NK-92 (cell line): ENCODE results near the gene POLR3B.
"Not testable (repeated sequence)": the region's sequence is repeated elsewhere in the genome, so short reads cannot be mapped to it uniquely, and the experiment has no call there.

ENCODE experiments used
- DNase-seq: peaks from one replicate; lab custom pipeline; 2025; ENCODE audit not compliant: unreplicated experiment; lab: John Stamatoyannopoulos, UW

The POLR3B gene

DNA sequence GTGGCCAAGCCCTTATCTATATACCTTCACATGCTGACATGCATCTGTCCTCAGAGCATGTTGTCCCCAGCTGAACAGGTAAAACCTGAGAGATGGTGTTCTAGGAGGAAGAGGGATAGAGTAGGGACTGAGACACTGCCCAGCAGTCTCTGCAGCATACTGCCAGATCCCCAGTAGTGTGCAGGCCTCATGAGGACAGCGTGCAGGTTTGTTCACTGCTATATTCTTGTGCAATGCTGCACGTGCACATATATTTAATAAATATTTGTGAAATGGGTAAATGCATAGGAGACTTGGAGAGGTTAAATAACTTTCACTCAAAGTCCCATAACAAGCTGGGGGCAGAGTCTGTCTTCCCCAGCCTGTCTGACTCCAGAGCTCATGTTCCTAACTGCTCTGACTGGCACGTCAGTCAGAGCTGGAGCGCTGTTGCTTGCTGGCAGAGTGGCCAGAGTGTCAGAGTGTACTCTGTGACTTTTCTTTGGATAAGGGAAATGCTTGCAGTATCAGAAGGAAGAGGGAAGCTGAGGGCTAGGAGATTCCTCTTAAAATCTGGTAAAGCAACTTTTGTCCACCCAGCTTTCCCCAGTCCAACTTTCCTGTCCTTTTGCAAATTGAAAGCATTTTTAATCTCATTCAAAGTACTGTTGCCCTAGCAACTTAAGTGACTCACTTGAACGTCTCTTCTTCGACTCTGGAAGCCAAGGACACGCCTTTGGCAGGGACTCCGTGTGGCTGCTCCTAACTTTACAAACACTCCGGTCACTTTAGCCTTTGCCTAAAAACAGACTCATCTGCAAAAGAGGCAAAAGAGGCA lies 14.9 kb upstream of the POLR3B start:
- DNase-seq: no peak

DNA sequence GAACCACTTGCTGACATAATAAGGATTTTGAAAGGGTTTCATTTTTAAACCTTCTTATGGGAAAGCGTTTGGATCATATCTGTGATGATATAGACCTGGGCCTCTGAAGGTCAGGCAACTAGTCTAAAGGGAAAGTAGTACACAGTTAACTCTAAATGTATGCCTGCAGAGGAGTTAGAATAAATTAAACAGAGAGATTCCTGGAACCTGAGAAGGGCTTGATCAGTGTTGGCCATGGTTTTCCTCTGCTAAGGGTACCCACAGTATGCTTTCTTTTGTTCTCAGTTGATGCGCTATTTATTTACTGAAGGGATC lies 14.4 kb upstream of the POLR3B start:
- no peak for DNase-seq

GRCh38 chr12:106344131-106344530 lies 13.4 kb upstream of the POLR3B start:
- no peak for DNase-seq

DNA sequence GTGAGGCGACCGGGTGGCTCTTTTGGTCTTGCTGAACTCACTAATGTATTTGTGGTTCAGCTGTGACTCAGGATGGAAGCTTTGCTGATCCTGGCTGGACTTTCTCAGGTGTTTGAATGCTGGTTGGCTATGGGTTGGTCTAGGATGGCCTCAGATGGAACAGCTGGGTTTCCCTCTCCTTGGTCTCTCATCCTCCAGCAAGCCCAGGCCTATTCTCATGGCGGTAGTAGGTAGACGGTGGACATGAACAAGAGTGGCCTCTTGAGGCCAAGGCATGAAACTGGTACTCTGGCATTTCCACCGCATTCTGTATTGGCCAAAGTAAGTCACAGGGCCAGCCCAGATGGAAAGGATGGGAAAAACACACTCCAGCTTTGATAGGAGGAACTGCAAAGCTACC lies 11.8 kb upstream of the POLR3B start:
- no peak for DNase-seq

DNA sequence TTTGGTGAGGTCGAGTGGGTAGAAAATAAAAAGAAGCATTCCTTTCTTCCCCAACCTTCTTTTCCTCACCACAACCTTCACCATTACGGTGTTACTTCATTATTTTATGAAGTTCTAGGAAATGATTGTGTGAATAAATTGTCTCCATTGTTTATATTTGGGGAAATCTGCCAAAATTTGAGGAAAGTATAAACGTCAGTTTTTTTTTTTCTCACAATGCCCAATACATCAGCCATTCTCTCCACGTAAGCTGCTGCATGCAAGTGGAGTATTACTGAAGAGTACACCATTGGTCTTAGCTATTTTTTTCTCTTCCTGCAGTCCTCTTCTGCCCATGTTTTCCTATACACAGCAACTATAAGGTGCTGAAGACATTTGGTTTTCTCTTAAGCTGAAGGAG lies 9.1 kb upstream of the POLR3B start:
- DNase-seq: no peak

- no peak for DNase-seq
Observed at GRCh38 chr12:106353175-106353574, 4.4 kb upstream of the POLR3B start.

DNA sequence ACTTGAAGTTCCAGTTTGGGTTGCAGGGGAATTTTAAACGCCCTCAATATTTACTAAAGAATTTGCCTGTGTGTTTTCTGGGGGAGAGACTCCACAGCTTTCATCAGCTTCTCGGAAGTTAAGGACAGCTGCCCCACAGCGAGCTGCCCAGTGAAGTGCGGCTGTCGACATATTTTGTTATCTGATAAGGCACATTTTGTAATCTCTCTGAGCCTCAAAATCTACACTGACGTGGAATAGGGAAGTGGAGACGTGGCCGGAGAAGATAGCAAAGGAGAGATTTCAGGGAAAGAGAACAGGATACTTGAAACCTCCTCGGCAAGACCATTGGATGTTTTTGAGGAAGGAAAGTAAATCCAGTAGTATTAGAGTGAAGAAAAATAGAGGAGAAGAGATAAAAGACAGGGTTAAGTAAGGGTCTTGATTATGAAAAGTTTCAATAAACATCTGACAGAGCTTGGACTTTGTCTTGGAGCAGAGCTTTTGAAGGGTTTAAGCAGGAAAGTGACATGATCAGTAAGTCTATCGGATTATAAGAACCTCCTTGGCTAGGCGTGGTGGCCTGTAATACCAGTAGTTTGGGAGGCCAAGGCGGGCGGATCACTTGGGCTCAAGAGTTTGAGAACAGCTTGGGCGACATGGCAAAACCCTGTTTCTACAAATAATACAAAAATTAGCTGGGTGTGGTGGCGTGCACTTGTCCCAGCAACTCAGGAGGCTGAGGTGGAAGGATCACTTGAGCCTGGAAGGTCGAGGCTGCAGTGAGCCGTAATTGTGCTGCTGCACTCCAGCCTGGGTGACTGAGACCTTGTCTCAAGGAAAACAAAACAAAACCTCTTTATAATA lies 1.1 kb downstream of the POLR3B start:
- no peak for DNase-seq

DNA sequence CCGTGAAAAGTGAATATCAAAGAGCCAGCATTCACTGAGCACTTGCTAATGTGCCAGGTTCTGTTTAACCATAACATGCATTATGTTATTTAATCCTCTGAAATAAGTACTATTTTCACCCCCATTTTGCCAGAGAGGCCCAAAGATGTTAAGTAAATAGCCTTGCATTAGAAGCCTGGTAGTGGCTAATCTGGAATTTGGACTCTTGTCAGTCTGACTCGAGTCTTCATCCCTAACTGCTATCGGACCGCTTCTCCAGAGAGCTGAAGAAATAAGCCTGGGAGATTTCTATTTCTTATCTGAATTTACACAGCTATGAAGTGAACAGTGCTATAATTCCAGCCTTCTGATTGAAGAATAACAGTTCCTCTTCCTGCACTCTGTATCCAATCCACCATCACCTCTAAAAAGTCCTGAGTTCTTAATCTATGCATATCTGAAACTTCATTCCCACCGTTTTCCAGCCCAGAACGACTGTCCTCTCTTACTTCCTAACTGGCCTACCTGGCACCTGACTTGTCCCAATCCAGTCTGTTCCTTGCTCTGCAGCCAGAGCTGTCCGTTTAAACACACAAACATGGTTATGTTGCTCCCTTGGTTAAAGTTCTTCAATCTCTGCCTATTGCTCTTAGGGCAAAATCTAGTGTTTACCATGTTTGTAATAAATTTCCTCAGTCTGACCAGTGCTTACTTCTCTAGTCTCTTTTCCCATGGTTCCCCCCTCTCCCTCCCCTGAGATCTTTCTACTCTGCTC lies 2.3 kb downstream of the POLR3B start:
- DNase-seq: no peak

- no peak for DNase-seq
Observed at GRCh38 chr12:106360400-106360994, 2.9 kb downstream of the POLR3B start.

- no peak for DNase-seq
Observed at GRCh38 chr12:106362971-106363370, 5.4 kb downstream of the POLR3B start.

GRCh38 chr12:106364261-106364660 lies 6.7 kb downstream of the POLR3B start:
- DNase-seq: no peak

- DNase-seq: no peak
Observed at GRCh38 chr12:106369624-106370346, 12.2 kb downstream of the POLR3B start.

DNA sequence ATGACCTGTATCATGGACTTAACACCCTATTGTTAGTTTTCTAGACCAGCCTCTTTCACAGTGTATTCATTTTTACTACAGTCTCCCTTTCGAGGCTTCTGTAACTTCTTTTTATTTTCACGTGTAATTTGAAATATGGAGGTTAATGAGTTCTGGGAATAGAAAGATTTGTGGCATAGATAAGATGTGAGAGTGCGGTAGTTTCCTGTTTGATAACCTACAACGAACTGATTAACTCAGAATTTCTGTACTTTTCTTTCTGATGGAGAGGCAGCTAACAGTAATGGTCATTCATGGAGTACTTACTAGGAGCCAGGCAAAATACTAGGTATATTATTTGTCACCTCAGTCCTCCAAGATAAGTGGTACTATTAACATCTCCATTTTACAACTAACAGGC lies 21.2 kb downstream of the POLR3B start:
- DNase-seq: no peak

DNA sequence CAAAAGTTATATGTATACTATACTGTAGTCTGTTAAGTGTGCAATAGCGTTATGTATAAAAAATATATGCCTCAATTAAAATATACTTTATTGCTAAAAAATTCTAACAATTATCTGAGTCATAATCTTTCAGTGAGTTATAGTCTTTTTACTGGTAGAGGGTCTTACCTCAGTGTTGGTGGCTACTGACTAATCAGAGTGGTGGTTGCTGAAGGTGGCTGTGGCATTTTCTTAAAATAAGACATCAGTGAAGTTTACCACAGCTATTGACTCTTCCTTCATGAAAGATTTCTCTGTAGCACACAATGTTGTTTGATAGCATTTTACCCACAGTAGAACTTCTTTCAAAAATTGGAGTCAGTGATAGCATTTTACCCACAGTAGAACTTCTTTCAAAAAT lies 23.4 kb downstream of the POLR3B start:
- no peak for DNase-seq

DNA sequence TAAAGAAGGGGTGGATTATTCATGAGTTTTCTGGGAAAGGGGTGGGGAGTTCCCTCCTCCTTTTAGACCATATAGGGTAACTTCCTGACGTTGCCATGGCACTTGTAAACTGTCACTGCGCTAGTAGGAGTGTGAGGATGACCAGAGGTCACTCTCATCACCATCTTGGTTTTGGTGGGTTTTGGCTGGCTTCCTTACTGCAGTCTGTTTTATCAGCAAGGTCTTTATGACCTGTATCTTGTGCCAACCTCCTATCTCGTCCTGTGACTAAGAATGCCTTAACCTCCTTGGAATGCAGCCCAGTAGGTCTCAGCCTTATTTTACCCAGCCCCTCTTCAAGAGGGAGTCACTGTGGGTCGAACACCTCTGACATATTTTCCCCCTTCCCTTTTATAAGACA lies 24.3 kb downstream of the POLR3B start:
- DNase-seq: not testable (repeated sequence)

GRCh38 chr12:106386813-106387535 lies 29.4 kb downstream of the POLR3B start:
- DNase-seq: no peak

DNA sequence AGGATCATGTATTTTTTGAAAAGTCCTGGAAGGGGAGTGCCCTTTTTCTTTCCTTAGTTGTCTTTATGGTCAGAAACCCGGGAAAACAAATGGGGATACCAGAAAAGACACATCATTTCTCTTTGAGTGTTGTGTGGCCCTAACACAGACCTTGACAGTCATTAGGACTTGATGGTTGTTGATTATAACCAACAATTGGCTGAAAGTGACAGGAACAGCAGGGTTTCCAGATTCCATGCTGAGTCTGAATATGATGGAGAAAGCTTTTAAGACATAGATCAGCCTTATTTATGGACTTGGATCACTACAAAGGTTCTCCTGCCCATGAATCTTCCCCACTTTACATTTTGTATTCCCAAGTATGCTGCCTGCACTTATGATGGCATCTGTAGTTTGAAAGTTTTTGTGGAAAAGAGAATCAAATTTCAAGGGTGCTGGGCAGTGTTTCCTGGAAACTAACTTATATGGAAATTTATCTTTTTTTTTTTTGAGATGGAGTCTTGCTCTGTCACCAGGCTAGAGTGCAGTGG lies 30.4 kb downstream of the POLR3B start:
- DNase-seq: no peak

- no peak for DNase-seq
Observed at GRCh38 chr12:106389151-106389550, 31.6 kb downstream of the POLR3B start.

GRCh38 chr12:106392759-106393158 lies 35.2 kb downstream of the POLR3B start:
- DNase-seq: no peak

GRCh38 chr12:106409878-106410277 lies 52.3 kb downstream of the POLR3B start:
- no peak for DNase-seq
